Measurements from ENCODE around the gene HERPUD1. TPM values are rescaled to one million over a fixed set of nuclear protein-coding genes. Genes with fewer than 3 reads are reported as not detected.
A peak's percentile ranks its signal among the peaks of the same experiment; 100 is the strongest.
"Not testable (repeated sequence)": the region's sequence is repeated elsewhere in the genome, so short reads cannot be mapped to it uniquely, and the experiment has no call there.

Gene HERPUD1
- total RNA-seq, 1 experiment from 2014 or later, result 104 TPM

GRCh38 chr16:56980792-56981724, 49.1 kb downstream of the HERPUD1 start:
- DNase-seq (ENCODE audit: low read depth), result no peak

- DNase-seq (ENCODE audit: low read depth), result no peak
Measured at GRCh38 chr16:56981729-56982271, 49.9 kb downstream of the HERPUD1 start.

GRCh38 chr16:56982695-56983094, 50.8 kb downstream of the HERPUD1 start:
- DNase-seq (ENCODE audit: low read depth), result no peak

- DNase-seq (ENCODE audit: low read depth), result no peak
Measured at GRCh38 chr16:56983211-56983751, 51.3 kb downstream of the HERPUD1 start.

- no peak for DNase-seq (ENCODE audit: low read depth)
Measured at GRCh38 chr16:56984639-56985038, 52.7 kb downstream of the HERPUD1 start.

GRCh38 chr16:56985288-56985961, 53.5 kb downstream of the HERPUD1 start:
- DNase-seq (ENCODE audit: low read depth), result peak; percentile 88

- no peak for DNase-seq (ENCODE audit: low read depth)
Measured at GRCh38 chr16:56985962-56986360, 54.0 kb downstream of the HERPUD1 start.

GRCh38 chr16:56986361-56986760, 54.4 kb downstream of the HERPUD1 start:
- DNase-seq (ENCODE audit: low read depth), result no peak

GRCh38 chr16:56986908-56987307, 55.0 kb downstream of the HERPUD1 start:
- DNase-seq (ENCODE audit: low read depth), result not testable (repeated sequence)

- no peak for DNase-seq (ENCODE audit: low read depth)
Measured at GRCh38 chr16:56987692-56988091, 55.8 kb downstream of the HERPUD1 start.

- DNase-seq (ENCODE audit: low read depth), result no peak
Measured at GRCh38 chr16:56988161-56988947, 56.4 kb downstream of the HERPUD1 start.

- peak; percentile 89 for DNase-seq (ENCODE audit: low read depth)
Measured at GRCh38 chr16:56988948-56989945, 57.3 kb downstream of the HERPUD1 start, which contains the start of gene NLRC5. TSS of gene NLRC5 (plus strand) at chr16:56989557. CDS start at chr16:57020713, 31,156 bp downstream.

GRCh38 chr16:56989988-56990387, 58.0 kb downstream of the HERPUD1 start:
- DNase-seq (ENCODE audit: low read depth), result no peak

GRCh38 chr16:56990407-56991286, 58.7 kb downstream of the HERPUD1 start:
- no peak for DNase-seq (ENCODE audit: low read depth)

- DNase-seq (ENCODE audit: low read depth), result not testable (repeated sequence)
Measured at GRCh38 chr16:56992431-56992830, 60.5 kb downstream of the HERPUD1 start.

GRCh38 chr16:56993204-56993603, 61.3 kb downstream of the HERPUD1 start:
- no peak for DNase-seq (ENCODE audit: low read depth)

GRCh38 chr16:56994311-56994710, 62.4 kb downstream of the HERPUD1 start:
- no peak for DNase-seq (ENCODE audit: low read depth)
